K562 (cell line): ENCODE data around the gene OR51B2. TPM values are rescaled to one million over a fixed set of nuclear protein-coding genes. Genes with fewer than 3 reads are reported as not detected.
A peak's percentile ranks its signal among the peaks of the same experiment; 100 is the strongest.

Experiments
- ARNT ChIP-seq, 2 experiments: fragments of 450-650 bp; IDR thresholded peaks; 2 replicates each; pipeline ENCODE4 v1.6.1; 2016; ENCODE audit warnings: mild to moderate bottlenecking in 1 of 2
- ESRRA ChIP-seq: fragments of 450-650 bp; IDR thresholded peaks from 2 replicates; pipeline ENCODE4 v1.6.1; 2014; ENCODE audit warnings: low read depth, mild to moderate bottlenecking, moderate library complexity, borderline replicate concordance
- FOXM1 ChIP-seq, 2 experiments: fragments of 450-650 bp in 1 of 2; sonication (generic) in 1 of 2; formaldehyde crosslinking in 1 of 2; IDR thresholded peaks; 2 replicates each; pipeline versions ENCODE4 v1.6.1 to v1.9.0; 2017 to 2022; ENCODE audit warnings: low read depth in 2 of 2, mild to moderate bottlenecking in 2 of 2, missing genetic modification reagents in 1 of 2, moderate library complexity in 1 of 2
- GATA2 ChIP-seq: sonication (generic); formaldehyde crosslinking; IDR thresholded peaks from 2 replicates; pipeline ENCODE4 v1.4.0; 2020; ENCODE audit warnings: mild to moderate bottlenecking, missing genetic modification reagents
- GATAD2A ChIP-seq: fragments of 450-650 bp; IDR thresholded peaks from 2 replicates; pipeline ENCODE4 v1.6.1; 2017
- HDAC2 ChIP-seq: fragments of 450-650 bp; IDR thresholded peaks from 2 replicates; pipeline ENCODE4 v1.6.1; 2016; ENCODE audit warnings: mild to moderate bottlenecking
- HDAC6 ChIP-seq: IDR thresholded peaks from 2 replicates; pipeline ENCODE4 v1.6.1; 2012; ENCODE audit warnings: low read depth, mild to moderate bottlenecking, control low read depth, inconsistent platforms, low read length, moderate library complexity
- HLTF ChIP-seq: fragments of 450-650 bp; IDR thresholded peaks from 2 replicates; pipeline ENCODE4 v1.6.1; 2016
- JUNB ChIP-seq: fragments of 450-650 bp; formaldehyde crosslinking; conservative IDR thresholded peaks from 2 replicates; pipeline ENCODE4 v1.4.0; 2020; ENCODE audit warnings: mild to moderate bottlenecking
- KDM4B ChIP-seq, 2 experiments: fragments of 450-650 bp in 1 of 2; sonication (generic) in 1 of 2; IDR thresholded peaks; 2 replicates each; pipeline ENCODE4 v1.6.1; 2016 to 2017; ENCODE audit warnings: borderline replicate concordance in 2 of 2, antibody characterized with exemption in 1 of 2, low read depth in 1 of 2, mild to moderate bottlenecking in 1 of 2
- KLF16 ChIP-seq: IDR thresholded peaks from 2 replicates; pipeline ENCODE4 v1.6.1; 2016; ENCODE audit warnings: antibody characterized with exemption
- MYC ChIP-seq, 2 experiments: fragments of 250-450 bp in 1 of 2; sonication (Bioruptor Pico) in 1 of 2; IDR thresholded peaks; 2 replicates each; pipeline versions ENCODE4 v1.5.1 to v1.6.1; 2012 to 2021; ENCODE audit warnings: low read depth in 2 of 2, borderline replicate concordance in 1 of 2, improper control_type of control experiment in 1 of 2, low read length in 1 of 2, mild to moderate bottlenecking in 1 of 2, moderate library complexity in 1 of 2
- NONO ChIP-seq, 2 experiments: fragments of 200-400 bp in 1 of 2; fragments of 450-650 bp in 1 of 2; formaldehyde crosslinking in 1 of 2; IDR thresholded peaks; 2 replicates each; pipeline ENCODE4 v1.6.1; 2017; ENCODE audit warnings: low read depth in 2 of 2, mild to moderate bottlenecking in 2 of 2, moderate library complexity in 2 of 2, low read length in 1 of 2
- RCOR1 ChIP-seq, 2 experiments: IDR thresholded peaks; 2 replicates each; pipeline ENCODE4 v1.6.1; 2012; ENCODE audit warnings: low read depth in 2 of 2, low read length in 2 of 2, borderline replicate concordance in 1 of 2, improper control_type of control experiment in 1 of 2
- TARDBP ChIP-seq: fragments of 450-650 bp; IDR thresholded peaks from 2 replicates; pipeline ENCODE4 v1.6.1; 2016
- TRIM24 ChIP-seq, 2 experiments: fragments of 450-650 bp; IDR thresholded peaks; 2 replicates each; pipeline ENCODE4 v1.6.1; 2016
- ZFP36 ChIP-seq: fragments of 150-350 bp; IDR thresholded peaks from 2 replicates; pipeline ENCODE4 v1.6.1; 2018; ENCODE audit warnings: low read length, low read depth; ENCODE audit not compliant: partially characterized antibody
- ZFPM2 ChIP-seq: fragments of 250-450 bp; sonication (Bioruptor Pico); IDR thresholded peaks from 2 replicates; pipeline ENCODE4 v1.5.1; 2022; ENCODE audit warnings: mild to moderate bottlenecking
- polyA plus RNA-seq, 8 experiments: library from polyadenylated mRNA; depleted of rRNA in 4 of 8; stranded (reverse) in 5 of 8; unstranded in 3 of 8; fragments of >200 nt; fragmentation: Nextera tagmentation in 2 of 8; fragmentation: Illumina TruSeq in 1 of 8; extraction: Ambion mirVana in 2 of 8; extraction: Trizol in 1 of 8; gene quantifications; 2 replicates each; pipeline versions ENCODE4 v1.2.1 to v1.2.3, GENCODE V29; 2011 to 2014; ENCODE audit warnings: inconsistent platforms in 1 of 8, missing spikeins in 1 of 8
- total RNA-seq, 7 experiments: library from RNA; depleted of rRNA in 6 of 7; stranded (reverse); fragments of >200 nt in 6 of 7; fragmentation: Illumina TruSeq in 2 of 7; extraction: Trizol in 2 of 7; gene quantifications; 2 replicates each; pipeline versions ENCODE4 v1.2.1 to v1.2.3, GENCODE V29; 2011 to 2021; ENCODE audit warnings: low replicate concordance in 1 of 7
- TF ChIP-seq, protein P1 (sequence below): conservative IDR thresholded peaks from 2 replicates; pipeline ENCODE4 v1.6.1; 2011; ENCODE audit warnings: low read depth, mild to moderate bottlenecking, low read length; ENCODE audit not compliant: control insufficient read depth
- TF ChIP-seq, protein P2 (sequence below): fragments of 200-800 bp; sonication (Bioruptor generic); IDR thresholded peaks from 2 replicates; pipeline ENCODE4 v1.6.1; 2017; ENCODE audit warnings: missing genetic modification characterization, missing compliant biosample characterization
- TF ChIP-seq, protein P3 (sequence below), 2 experiments: fragments of 450-650 bp in 1 of 2; IDR thresholded peaks; 2 replicates each; pipeline ENCODE4 v1.6.1; 2011 to 2017; ENCODE audit warnings: low read depth in 2 of 2, antibody characterized with exemption in 1 of 2, borderline replicate concordance in 1 of 2, low read length in 1 of 2, mild to moderate bottlenecking in 1 of 2, mixed read lengths in 1 of 2; ENCODE audit not compliant: control insufficient read depth in 1 of 2

OR51B2 gene
- total and polyA plus RNA-seq, 9 of the 15 experiments (the other 6 are each of a cell fraction or from before 2014, with no cell fraction given) = 0.38 to 6.6 (median 4.0) TPM

DNA sequence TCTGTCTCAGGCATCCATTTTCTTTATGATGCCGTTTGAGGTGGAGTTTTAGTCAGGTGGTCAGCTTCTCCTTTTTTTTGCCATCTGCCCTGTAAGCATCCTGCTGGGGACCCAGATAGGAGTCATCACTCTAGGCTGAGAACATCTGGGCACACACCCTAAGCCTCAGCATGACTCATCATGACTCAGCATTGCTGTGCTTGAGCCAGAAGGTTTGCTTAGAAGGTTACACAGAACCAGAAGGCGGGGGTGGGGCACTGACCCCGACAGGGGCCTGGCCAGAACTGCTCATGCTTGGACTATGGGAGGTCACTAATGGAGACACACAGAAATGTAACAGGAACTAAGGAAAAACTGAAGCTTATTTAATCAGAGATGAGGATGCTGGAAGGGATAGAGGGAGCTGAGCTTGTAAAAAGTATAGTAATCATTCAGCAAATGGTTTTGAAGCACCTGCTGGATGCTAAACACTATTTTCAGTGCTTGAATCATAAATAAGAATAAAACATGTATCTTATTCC, 43.5 kb downstream of the OR51B2 start (continued):
- TF ChIP-seq ESRRA = peak; percentile 85
- peak; percentile 85 to 98; a peak in 3 of 4 replicates for TF ChIP-seq RCOR1 (IDR thresholded peaks at IDR 0.05; ENCODE audit: borderline replicate concordance in 1 of 2, low read depth in 2 of 2, low read length in 2 of 2)
- TF ChIP-seq, protein P1, sequence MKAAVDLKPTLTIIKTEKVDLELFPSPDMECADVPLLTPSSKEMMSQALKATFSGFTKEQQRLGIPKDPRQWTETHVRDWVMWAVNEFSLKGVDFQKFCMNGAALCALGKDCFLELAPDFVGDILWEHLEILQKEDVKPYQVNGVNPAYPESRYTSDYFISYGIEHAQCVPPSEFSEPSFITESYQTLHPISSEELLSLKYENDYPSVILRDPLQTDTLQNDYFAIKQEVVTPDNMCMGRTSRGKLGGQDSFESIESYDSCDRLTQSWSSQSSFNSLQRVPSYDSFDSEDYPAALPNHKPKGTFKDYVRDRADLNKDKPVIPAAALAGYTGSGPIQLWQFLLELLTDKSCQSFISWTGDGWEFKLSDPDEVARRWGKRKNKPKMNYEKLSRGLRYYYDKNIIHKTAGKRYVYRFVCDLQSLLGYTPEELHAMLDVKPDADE = peak; percentile 94
- peak; percentile 98 for TF ChIP-seq KLF16
- TF ChIP-seq ARNT (IDR thresholded peaks at IDR 0.05) = peak; percentile 96
- peak; percentile 99 for TF ChIP-seq TRIM24 (IDR thresholded peaks at IDR 0.05)
- TF ChIP-seq ZFP36 = peak; percentile 28
- no peak for TF ChIP-seq ZFPM2 (CRISPR knock-in tag)
- peak; percentile 45; the same call in 1 of the 2 replicates for TF ChIP-seq TARDBP
- 0 out of 4 replicates have a peak, but pooled peaks of 1 of the 2 experiments have one; percentile 40 for TF ChIP-seq KDM4B (IDR thresholded peaks at IDR 0.05; ENCODE audit: borderline replicate concordance in 2 of 2, low read depth in 1 of 2)
- TF ChIP-seq, protein P2, sequence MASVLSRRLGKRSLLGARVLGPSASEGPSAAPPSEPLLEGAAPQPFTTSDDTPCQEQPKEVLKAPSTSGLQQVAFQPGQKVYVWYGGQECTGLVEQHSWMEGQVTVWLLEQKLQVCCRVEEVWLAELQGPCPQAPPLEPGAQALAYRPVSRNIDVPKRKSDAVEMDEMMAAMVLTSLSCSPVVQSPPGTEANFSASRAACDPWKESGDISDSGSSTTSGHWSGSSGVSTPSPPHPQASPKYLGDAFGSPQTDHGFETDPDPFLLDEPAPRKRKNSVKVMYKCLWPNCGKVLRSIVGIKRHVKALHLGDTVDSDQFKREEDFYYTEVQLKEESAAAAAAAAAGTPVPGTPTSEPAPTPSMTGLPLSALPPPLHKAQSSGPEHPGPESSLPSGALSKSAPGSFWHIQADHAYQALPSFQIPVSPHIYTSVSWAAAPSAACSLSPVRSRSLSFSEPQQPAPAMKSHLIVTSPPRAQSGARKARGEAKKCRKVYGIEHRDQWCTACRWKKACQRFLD = peak; percentile 98
- TF ChIP-seq HDAC2 = peak; percentile 97
- peak; percentile 82 for TF ChIP-seq MYC (IDR thresholded peaks at IDR 0.05; ENCODE audit: low read depth, low read length)
- TF ChIP-seq MYC (CRISPR knock-in tag; IDR thresholded peaks at IDR 0.05; ENCODE audit: borderline replicate concordance, low read depth) = no peak
- peak; percentile 100 for TF ChIP-seq JUNB
- peak; percentile 94 for TF ChIP-seq GATA2 (CRISPR knock-in tag)
- peak; percentile 92 for TF ChIP-seq FOXM1 (IDR thresholded peaks at IDR 0.05; ENCODE audit: low read depth)
- no peak for TF ChIP-seq FOXM1 (CRISPR knock-in tag; IDR thresholded peaks at IDR 0.05; ENCODE audit: low read depth)
- TF ChIP-seq HLTF = peak; percentile 88; the same call in 1 of the 2 replicates
- TF ChIP-seq NONO (IDR thresholded peaks at IDR 0.05; ENCODE audit: low read depth in 2 of 2, low read length in 1 of 2) = peak in 1 of 2 experiments; percentile 90; a peak in 2 of 4 replicates
- TF ChIP-seq GATAD2A = peak; percentile 92; the same call in 1 of the 2 replicates
- TF ChIP-seq, protein P3, sequence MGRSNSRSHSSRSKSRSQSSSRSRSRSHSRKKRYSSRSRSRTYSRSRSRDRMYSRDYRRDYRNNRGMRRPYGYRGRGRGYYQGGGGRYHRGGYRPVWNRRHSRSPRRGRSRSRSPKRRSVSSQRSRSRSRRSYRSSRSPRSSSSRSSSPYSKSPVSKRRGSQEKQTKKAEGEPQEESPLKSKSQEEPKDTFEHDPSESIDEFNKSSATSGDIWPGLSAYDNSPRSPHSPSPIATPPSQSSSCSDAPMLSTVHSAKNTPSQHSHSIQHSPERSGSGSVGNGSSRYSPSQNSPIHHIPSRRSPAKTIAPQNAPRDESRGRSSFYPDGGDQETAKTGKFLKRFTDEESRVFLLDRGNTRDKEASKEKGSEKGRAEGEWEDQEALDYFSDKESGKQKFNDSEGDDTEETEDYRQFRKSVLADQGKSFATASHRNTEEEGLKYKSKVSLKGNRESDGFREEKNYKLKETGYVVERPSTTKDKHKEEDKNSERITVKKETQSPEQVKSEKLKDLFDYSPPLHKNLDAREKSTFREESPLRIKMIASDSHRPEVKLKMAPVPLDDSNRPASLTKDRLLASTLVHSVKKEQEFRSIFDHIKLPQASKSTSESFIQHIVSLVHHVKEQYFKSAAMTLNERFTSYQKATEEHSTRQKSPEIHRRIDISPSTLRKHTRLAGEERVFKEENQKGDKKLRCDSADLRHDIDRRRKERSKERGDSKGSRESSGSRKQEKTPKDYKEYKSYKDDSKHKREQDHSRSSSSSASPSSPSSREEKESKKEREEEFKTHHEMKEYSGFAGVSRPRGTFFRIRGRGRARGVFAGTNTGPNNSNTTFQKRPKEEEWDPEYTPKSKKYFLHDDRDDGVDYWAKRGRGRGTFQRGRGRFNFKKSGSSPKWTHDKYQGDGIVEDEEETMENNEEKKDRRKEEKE (IDR thresholded peaks at IDR 0.05; ENCODE audit: borderline replicate concordance in 1 of 2, control insufficient read depth in 1 of 2, low read depth in 2 of 2, low read length in 1 of 2) = 0 out of 4 replicates have a peak, but pooled peaks of 1 of the 2 experiments have one; percentile 55
- no peak for TF ChIP-seq HDAC6
